Smooth muscle cell (in vitro differentiated cells): ENCODE data around the gene U2AF1L4. TPM values are rescaled to one million over a fixed set of nuclear protein-coding genes. Genes with fewer than 3 reads are reported as not detected.

Experiments used
- DNase-seq: peaks from one replicate; lab custom pipeline; 2025; ENCODE audit not compliant: unreplicated experiment; lab: John Stamatoyannopoulos, UW
- H2AFZ ChIP-seq: fragments of 200-600 bp; sonication (generic); 2 replicates; pipeline ENCODE4 v1.6.0; 2016; ENCODE audit warnings: antibody characterized with exemption, low read depth, mild to moderate bottlenecking
- H3F3A ChIP-seq: fragments of 200-600 bp; sonication (generic); 2 replicates; pipeline ENCODE4 v1.6.0; 2017; ENCODE audit warnings: antibody characterized with exemption, low read depth
- H3K27ac ChIP-seq: fragments of 200-600 bp; sonication (generic); 2 replicates; pipeline ENCODE4 v1.5.1; 2016; ENCODE audit warnings: low read depth, mild to moderate bottlenecking
- H3K27me3 ChIP-seq: fragments of 200-600 bp; sonication (generic); 2 replicates; pipeline ENCODE4 v1.6.1; 2016; ENCODE audit warnings: low read depth, mild to moderate bottlenecking
- H3K36me3 ChIP-seq: fragments of 200-600 bp; sonication (generic); 2 replicates; pipeline ENCODE4 v1.5.1; 2016; ENCODE audit warnings: low read depth
- H3K4me1 ChIP-seq: fragments of 200-600 bp; sonication (generic); 2 replicates; pipeline ENCODE4 v1.5.1; 2016; ENCODE audit warnings: low read depth
- H3K4me2 ChIP-seq: fragments of 200-600 bp; sonication (generic); 2 replicates; pipeline ENCODE4 v1.6.0; 2016; ENCODE audit warnings: mild to moderate bottlenecking
- H3K4me3 ChIP-seq: fragments of 200-600 bp; sonication (generic); 2 replicates; pipeline ENCODE4 v1.5.1; 2016; ENCODE audit warnings: mild to moderate bottlenecking
- H3K79me2 ChIP-seq: fragments of 200-600 bp; sonication (generic); 2 replicates; pipeline ENCODE4 v1.6.0; 2016; ENCODE audit warnings: low read depth, mild to moderate bottlenecking
- H3K9ac ChIP-seq: fragments of 200-600 bp; sonication (generic); 2 replicates; pipeline ENCODE4 v1.6.0; 2016; ENCODE audit warnings: low read depth
- H3K9me3 ChIP-seq: fragments of 200-600 bp; sonication (generic); replicated peaks from 2 replicates; pipeline ENCODE4 v1.5.1; 2016; ENCODE audit warnings: low read depth
- H4K20me1 ChIP-seq: fragments of 200-600 bp; sonication (generic); 2 replicates; pipeline ENCODE4 v1.6.0; 2016; ENCODE audit warnings: low read depth
- WGBS: methylation state at CpG from one replicate; pipeline ENCODE4 v1.1.7; 2016; ENCODE audit warnings: low lambda C conversion rate; 5-methylcytosine and 5-hydroxymethylcytosine counted together
- polyA plus RNA-seq: library from polyadenylated mRNA; unstranded; fragments of >200 nt; fragmentation: Nextera tagmentation; extraction: Ambion mirVana; gene quantifications from 2 replicates; pipeline ENCODE4 v1.2.1, GENCODE V29; 2016
- total RNA-seq: library from RNA; depleted of rRNA; stranded (reverse); fragments of >200 nt; gene quantifications from 2 replicates; pipeline ENCODE4 v1.2.3, GENCODE V29; 2014
- TF ChIP-seq, protein P1 (sequence below): fragments of 200-600 bp; sonication (generic); IDR thresholded peaks from 2 replicates; pipeline ENCODE4 v1.5.1; 2017; ENCODE audit warnings: borderline replicate concordance, mild to moderate bottlenecking, antibody characterized with exemption; ENCODE audit not compliant: insufficient read depth, poor library complexity, severe bottlenecking

Gene U2AF1L4
- total and polyA plus RNA-seq, 2 experiments from 2014 or later, result 14.6 to 29.3 TPM

DNA sequence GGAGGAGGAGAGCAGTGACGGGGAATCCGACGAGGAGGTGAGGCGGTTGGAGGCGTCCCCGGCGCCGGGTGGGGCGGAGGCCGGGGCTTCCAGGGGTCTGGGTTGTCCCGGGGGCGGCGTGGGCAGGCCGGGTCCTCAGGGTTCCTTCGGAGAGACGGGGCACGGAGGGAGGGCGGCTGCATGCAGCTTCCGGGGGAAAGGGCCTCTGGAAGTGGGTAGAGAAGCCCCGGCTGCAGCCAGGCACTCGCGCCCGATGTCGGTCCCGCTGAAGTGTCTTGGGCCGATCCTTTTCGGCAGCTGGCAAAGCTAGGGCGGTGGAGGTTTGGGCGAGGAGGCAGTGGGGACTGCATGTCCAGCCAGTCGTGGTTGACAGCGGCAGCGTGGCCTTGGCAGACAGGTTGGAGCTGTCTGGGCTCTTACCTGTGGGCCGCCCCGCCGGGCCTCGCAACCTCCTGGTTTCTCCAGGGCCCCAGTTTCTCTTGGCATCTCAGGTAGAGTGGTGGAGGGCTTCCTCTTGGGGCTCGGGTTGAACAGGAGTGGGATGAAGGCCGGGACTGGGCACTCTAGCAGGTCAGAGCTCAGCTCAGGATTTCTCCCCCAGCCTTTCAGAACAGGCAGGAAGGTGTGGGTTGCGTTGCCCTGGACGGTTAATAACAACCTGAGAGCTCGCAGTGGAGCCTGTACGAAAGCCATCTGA, 26.7 kb downstream of the U2AF1L4 start:
- peaks cover 39% of the 10 kb centered on the region for H3K79me2 ChIP-seq
- H3K9me3 ChIP-seq, result no peaks in the 10 kb centered on the region
- no peak overlapping the region for H2AFZ ChIP-seq
- no peaks in the 10 kb centered on the region for H3F3A ChIP-seq
- WGBS, result 3% methylated on average over 26 of the region's 42 CpGs
- H3K4me3 ChIP-seq, result peak overlapping the region; percentile 88
- peak overlapping the region; percentile 86 for H3K4me2 ChIP-seq
- peak overlapping the region; percentile 71 for H3K27ac ChIP-seq
- TF ChIP-seq, protein P1, sequence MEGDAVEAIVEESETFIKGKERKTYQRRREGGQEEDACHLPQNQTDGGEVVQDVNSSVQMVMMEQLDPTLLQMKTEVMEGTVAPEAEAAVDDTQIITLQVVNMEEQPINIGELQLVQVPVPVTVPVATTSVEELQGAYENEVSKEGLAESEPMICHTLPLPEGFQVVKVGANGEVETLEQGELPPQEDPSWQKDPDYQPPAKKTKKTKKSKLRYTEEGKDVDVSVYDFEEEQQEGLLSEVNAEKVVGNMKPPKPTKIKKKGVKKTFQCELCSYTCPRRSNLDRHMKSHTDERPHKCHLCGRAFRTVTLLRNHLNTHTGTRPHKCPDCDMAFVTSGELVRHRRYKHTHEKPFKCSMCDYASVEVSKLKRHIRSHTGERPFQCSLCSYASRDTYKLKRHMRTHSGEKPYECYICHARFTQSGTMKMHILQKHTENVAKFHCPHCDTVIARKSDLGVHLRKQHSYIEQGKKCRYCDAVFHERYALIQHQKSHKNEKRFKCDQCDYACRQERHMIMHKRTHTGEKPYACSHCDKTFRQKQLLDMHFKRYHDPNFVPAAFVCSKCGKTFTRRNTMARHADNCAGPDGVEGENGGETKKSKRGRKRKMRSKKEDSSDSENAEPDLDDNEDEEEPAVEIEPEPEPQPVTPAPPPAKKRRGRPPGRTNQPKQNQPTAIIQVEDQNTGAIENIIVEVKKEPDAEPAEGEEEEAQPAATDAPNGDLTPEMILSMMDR, result no peak
- peak overlapping the region; percentile 69 for H3K9ac ChIP-seq
- no peak for DNase-seq
- H3K27me3 ChIP-seq, result no peaks in the 10 kb centered on the region
- H3K36me3 ChIP-seq, result no peaks in the 10 kb centered on the region
- H3K4me1 ChIP-seq, result peaks cover 12% of the 10 kb centered on the region
- H4K20me1 ChIP-seq, result peaks cover 25% of the 10 kb centered on the region

DNA sequence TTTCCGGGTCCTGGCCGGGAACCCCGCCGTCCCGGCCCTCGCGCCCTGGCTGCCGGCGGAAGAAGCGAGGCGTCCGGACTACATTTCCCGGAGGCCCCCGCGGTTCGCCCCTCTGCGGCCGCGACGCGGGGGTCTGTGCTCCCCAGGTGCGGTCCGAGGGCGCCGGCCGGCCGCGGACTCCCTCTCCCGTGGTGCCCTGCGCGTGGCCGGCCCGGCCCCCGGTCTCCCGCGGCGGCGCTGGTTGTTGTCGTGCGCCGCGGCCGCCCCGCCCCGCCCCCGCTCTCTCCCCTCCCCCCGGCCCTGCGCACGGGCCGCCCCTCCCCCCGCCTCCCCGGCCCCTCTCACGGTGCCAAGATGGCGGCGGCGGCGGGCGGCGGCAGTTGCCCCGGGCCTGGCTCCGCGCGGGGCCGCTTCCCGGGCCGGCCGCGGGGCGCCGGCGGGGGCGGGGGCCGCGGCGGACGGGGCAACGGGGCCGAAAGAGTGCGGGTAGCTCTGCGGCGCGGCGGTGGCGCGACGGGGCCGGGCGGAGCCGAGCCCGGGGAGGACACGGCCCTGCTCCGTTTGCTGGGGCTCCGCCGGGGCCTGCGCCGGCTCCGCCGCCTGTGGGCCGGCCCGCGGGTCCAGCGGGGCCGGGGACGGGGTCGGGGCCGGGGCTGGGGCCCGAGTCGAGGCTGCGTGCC, 27.4 kb downstream of the U2AF1L4 start, which contains the start of gene KMT2B:
Gene KMT2B (plus strand): TSS at position 339 of the 680 bp plus-strand sequence. CDS start 16 bp downstream, at position 355.
- peaks cover 39% of the 10 kb centered on the region for H3K79me2 ChIP-seq
- H4K20me1 ChIP-seq, result peaks cover 25% of the 10 kb centered on the region
- peaks cover 12% of the 10 kb centered on the region for H3K4me1 ChIP-seq
- DNase-seq, result peak; percentile 97
- peak within 1 kb of the TSS; percentile 88 for H2AFZ ChIP-seq
- H3K9me3 ChIP-seq, result no peaks in the 10 kb centered on the region
- H3K27me3 ChIP-seq, result no peaks in the 10 kb centered on the region
- H3K36me3 ChIP-seq, result no peaks in the 10 kb centered on the region
- peak within 1 kb of the TSS; percentile 69 for H3K9ac ChIP-seq
- TF ChIP-seq, protein P1, result no peak
- H3K4me3 ChIP-seq, result peak within 1 kb of the TSS; percentile 88
- peak within 1 kb of the TSS; percentile 91 for H3K4me2 ChIP-seq
- under 1% methylated on average over 40 of the region's 109 CpGs for WGBS
- no peaks in the 10 kb centered on the region for H3F3A ChIP-seq
- H3K27ac ChIP-seq, result peak within 1 kb of the TSS; percentile 71

DNA sequence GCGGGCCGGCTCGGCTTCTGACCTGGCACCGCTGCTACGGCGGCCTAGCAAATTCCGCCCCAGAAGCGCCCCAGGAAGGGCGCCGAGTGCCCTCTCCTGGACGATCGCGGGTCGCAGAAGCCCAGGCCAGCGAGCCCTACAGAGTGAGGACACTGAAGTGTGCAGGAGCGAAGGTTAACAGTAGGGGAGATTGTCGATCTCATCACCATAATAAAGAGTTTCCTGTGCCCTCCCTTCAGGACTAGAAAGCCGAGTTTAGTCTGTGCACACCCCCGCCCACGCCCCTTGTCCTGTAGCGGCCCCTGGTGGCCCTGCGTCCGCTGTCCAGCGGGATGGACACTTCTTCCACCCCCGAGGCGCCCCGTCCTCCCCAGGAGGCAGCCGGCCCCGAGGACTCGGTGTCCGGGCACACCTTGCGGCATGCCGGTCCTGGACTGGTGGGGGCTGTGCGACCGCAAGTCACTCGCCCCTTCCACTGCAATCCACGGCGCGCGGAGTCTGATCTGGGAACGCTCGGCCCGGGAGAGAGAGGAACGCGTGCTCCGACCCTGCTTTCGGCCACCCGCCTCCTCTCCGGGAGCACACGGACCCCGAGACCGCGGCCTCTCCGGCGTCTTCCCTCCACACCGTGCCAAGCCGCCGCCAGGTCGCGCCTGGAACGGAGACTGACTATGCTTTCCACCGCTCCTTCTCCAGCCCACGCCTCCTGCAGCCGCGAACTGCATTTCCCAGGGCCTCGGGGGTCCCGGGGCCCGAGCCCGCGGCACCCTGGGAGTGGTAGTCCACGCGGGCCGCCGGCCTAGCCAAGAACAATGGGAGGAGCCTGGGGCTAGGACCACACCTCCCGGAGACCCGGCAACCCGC, 28.2 kb downstream of the U2AF1L4 start:
- no peaks in the 10 kb centered on the region for H3K36me3 ChIP-seq
- H3K79me2 ChIP-seq, result peaks cover 32% of the 10 kb centered on the region
- peaks cover 25% of the 10 kb centered on the region for H4K20me1 ChIP-seq
- H3K27me3 ChIP-seq, result no peaks in the 10 kb centered on the region
- H3K4me3 ChIP-seq, result peak overlapping the region; percentile 78
- H3K9me3 ChIP-seq, result no peaks in the 10 kb centered on the region
- DNase-seq, result peak; percentile 97
- WGBS, result under 1% methylated on average over 59 of the region's 77 CpGs
- peak overlapping the region; percentile 91 for H3K4me2 ChIP-seq
- peaks cover 12% of the 10 kb centered on the region for H3K4me1 ChIP-seq
- H3K27ac ChIP-seq, result peak overlapping the region; percentile 46
- peak overlapping the region; percentile 88 for H2AFZ ChIP-seq
- H3K9ac ChIP-seq, result peak overlapping the region; percentile 39
- no peaks in the 10 kb centered on the region for H3F3A ChIP-seq
- TF ChIP-seq, protein P1, result peak; percentile 75
